KOPT-K1 (cell line): Measurements from ENCODE around the gene RBM15.
A peak's percentile ranks its signal among the peaks of the same experiment; 100 is the strongest.

Experiments used
- H3K27ac ChIP-seq: fragments of 200-600 bp; sonication (generic); 2 replicates; pipeline ENCODE4 v1.5.1; 2016; ENCODE audit warnings: antibody characterized with exemption, mild to moderate bottlenecking, low read depth, low read length; ENCODE audit not compliant: poor library complexity, severe bottlenecking
- H3K36me3 ChIP-seq: fragments of 200-600 bp; sonication (generic); 2 replicates; pipeline ENCODE4 v1.5.1; 2017; ENCODE audit warnings: antibody characterized with exemption, mild to moderate bottlenecking, low read length, moderate library complexity; ENCODE audit not compliant: insufficient read depth
- H3K9me3 ChIP-seq: fragments of 200-600 bp; sonication (generic); 2 replicates; pipeline ENCODE4 v1.5.1; 2017; ENCODE audit warnings: antibody characterized with exemption, low read length, mild to moderate bottlenecking; ENCODE audit not compliant: insufficient read depth, poor library complexity, severe bottlenecking

Gene RBM15, protein sequence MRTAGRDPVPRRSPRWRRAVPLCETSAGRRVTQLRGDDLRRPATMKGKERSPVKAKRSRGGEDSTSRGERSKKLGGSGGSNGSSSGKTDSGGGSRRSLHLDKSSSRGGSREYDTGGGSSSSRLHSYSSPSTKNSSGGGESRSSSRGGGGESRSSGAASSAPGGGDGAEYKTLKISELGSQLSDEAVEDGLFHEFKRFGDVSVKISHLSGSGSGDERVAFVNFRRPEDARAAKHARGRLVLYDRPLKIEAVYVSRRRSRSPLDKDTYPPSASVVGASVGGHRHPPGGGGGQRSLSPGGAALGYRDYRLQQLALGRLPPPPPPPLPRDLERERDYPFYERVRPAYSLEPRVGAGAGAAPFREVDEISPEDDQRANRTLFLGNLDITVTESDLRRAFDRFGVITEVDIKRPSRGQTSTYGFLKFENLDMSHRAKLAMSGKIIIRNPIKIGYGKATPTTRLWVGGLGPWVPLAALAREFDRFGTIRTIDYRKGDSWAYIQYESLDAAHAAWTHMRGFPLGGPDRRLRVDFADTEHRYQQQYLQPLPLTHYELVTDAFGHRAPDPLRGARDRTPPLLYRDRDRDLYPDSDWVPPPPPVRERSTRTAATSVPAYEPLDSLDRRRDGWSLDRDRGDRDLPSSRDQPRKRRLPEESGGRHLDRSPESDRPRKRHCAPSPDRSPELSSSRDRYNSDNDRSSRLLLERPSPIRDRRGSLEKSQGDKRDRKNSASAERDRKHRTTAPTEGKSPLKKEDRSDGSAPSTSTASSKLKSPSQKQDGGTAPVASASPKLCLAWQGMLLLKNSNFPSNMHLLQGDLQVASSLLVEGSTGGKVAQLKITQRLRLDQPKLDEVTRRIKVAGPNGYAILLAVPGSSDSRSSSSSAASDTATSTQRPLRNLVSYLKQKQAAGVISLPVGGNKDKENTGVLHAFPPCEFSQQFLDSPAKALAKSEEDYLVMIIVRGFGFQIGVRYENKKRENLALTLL

DNA sequence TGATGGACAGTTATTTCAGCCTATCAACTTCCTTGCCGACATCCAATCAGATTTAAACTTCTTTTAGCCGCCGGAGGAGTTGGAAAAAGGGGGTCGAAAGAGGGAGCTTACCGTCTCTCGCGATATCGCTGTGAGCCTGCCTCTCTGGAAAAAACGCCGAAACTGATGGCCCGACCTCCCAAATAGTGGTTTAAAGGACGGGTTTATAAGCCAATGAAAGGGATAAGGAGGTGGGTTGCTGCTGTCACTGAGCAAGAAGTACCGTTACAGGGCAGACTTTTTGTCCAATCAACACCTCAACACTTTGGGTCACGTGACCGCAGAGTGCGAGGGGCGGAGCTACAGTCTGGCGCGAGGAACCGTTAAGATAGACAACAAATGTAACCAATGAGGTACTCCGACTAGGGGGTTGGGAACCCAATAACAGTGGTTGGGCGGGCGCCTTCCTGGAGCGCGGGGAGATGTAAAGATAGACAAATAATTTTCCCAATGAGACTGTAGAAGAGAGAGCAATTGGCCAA is at the start of gene RBM15:
TSS of gene RBM15 (plus strand) at position 492 of the 521 bp plus-strand sequence. CDS start at position 521, 29 bp downstream.
- peaks cover 41% of the 10 kb centered on the region for H3K36me3 ChIP-seq
- peak within 1 kb of the TSS; percentile 96 for H3K27ac ChIP-seq
- H3K9me3 ChIP-seq: no peaks in the 10 kb centered on the region

DNA sequence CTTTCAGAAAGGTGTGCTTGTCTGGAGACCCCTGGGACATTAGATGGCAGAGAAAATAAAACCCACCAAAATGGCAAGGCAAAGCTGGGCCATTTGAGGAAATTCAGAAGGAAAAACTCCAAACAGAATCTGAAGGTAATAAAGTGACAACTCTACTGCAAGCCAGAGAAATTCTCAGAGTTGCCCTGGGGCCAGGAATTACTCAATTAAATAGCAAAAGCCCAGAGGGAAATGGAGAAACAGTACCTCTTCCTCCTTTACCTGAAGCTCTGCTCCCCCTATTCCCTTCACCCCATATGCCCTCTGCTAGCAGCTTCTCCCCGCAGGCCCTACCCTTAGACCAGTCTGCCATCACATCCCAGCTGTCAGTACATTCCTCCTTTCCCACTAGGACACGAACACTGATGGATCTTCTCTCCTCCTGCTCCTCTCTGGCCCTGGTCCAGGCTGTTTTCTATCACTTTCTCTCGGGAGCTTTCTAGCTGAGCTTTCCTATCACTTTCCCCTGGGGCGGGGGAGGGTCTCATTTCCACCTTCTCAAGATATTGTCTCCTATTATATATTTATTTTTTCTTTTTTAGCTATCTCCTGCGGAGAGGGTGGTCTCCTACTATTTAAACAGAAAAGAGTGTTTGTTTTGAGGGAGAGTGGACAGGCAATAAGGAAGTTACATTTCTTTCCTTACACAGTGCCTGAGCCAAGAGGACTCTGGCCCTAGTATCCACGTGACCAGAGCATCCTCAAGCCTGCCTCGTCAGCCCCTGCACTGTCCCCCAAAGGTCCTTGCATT is 47.7 kb upstream of the RBM15 start:
- no peaks in the 10 kb centered on the region for H3K9me3 ChIP-seq
- H3K36me3 ChIP-seq: no peaks in the 10 kb centered on the region
- H3K27ac ChIP-seq: no peak overlapping the region

DNA sequence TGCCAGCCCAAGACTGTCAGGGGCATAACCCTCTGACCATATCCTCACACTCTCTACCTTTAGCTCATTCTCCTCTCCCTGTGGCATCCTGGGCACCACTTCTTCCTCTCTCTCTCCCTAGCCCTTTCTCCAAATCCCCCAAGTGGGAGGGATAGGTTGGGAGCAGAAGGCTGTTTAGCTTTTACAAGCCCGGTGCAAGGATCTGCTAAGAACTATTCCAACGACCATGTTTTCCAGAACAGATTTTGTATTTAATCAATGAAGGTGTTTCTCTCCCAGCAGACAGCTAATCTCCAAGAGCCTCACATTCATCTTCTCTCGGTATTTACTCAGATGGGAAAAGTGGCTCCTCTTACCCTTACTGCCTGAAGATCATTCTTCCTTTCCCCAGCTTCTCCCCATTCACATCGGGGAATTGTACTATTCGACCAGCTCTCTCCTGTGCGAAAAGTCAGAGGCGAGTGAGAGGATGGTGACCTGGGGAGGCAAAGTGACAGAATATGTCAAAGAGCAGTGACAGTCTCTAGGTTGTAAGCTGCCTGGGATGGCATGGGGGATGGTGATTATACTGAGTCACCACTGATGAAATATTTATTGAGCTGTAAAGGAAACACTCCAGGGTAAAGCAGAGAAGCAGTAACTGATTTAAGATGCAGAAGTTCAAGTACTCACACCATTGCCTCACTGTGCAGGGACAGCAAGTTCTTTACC is 47.0 kb upstream of the RBM15 start:
- H3K9me3 ChIP-seq: no peaks in the 10 kb centered on the region
- no peak overlapping the region for H3K27ac ChIP-seq
- H3K36me3 ChIP-seq: no peaks in the 10 kb centered on the region

- H3K36me3 ChIP-seq: no peaks in the 10 kb centered on the region
- H3K9me3 ChIP-seq: no peaks in the 10 kb centered on the region
- H3K27ac ChIP-seq: no peak overlapping the region
These were observed 45.5 kb upstream of the RBM15 start for GRCh38 chr1:110293601-110294104.

DNA sequence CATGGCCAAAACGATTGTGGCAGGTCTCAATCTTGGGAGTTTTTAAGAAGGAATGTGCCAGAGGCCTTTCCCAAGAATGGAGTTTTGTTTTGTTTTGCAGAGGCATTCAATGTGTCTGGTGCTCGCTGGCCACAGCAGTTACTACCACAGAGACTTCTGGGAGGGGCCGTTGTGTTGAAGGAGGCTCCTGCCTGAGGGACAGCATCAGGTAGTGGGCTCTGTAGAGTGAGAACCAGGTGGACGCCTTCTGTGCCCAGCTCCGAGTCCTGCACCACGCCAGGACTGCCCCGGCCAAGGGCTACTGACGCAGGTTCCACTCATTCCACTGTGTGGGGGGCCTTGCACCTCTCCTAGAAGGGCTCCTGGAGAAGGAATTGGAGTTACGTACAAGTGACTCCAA is 44.9 kb upstream of the RBM15 start:
- Histone ChIP-seq H3K9me3 (no peaks in the 10 kb centered on the region), H3K27ac (no peak overlapping the region)

DNA sequence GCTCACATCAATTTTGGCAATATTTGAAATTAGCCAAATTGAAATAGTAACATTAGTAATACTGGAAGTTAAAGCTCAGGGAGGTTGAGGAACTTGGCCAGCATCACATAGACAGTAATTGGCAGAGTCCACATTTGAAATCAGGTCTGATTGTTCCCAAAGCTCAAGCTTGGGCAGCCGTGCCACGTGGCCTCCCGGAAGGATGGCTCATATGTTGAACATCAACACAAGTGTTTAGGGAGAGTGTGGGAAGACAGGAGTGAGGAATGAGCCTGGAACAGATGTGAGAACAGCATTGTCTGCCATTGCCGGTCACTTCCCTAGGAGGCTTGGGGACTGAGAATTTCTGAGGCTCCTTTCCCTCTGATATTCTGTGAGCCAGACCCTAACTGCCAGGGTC is 40.2 kb upstream of the RBM15 start:
- H3K9me3 ChIP-seq: no peaks in the 10 kb centered on the region
- H3K36me3 ChIP-seq: no peaks in the 10 kb centered on the region
- no peak overlapping the region for H3K27ac ChIP-seq

More for the DNA sequence above, 44.9 kb upstream of the RBM15 start:
- no peaks in the 10 kb centered on the region for H3K36me3 ChIP-seq

- Histone ChIP-seq H3K36me3 (no peaks in the 10 kb centered on the region), H3K27ac (no peak overlapping the region), H3K9me3 (no peaks in the 10 kb centered on the region)
These were observed 38.6 kb upstream of the RBM15 start for GRCh38 chr1:110300412-110301085.

DNA sequence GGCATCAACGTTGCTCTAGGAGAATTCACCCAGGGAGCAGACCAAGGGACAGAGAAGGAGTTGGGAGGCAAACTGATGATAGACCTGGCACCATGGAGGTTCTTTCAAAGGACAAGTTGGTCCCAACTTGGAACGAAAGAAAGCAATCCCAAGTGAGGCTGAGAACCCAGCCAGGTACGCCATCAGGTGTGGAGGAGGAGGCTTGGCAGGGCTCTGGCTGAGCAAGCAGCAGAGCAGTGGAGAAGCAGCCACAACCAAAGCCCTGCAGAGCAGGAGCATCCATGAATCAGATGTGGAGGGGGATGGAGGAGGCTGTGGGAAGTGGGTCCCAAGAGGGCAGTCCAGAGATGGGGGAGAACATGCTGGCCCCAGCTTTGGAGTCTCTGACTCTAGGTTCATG is 36.3 kb upstream of the RBM15 start:
- no peaks in the 10 kb centered on the region for H3K36me3 ChIP-seq

DNA sequence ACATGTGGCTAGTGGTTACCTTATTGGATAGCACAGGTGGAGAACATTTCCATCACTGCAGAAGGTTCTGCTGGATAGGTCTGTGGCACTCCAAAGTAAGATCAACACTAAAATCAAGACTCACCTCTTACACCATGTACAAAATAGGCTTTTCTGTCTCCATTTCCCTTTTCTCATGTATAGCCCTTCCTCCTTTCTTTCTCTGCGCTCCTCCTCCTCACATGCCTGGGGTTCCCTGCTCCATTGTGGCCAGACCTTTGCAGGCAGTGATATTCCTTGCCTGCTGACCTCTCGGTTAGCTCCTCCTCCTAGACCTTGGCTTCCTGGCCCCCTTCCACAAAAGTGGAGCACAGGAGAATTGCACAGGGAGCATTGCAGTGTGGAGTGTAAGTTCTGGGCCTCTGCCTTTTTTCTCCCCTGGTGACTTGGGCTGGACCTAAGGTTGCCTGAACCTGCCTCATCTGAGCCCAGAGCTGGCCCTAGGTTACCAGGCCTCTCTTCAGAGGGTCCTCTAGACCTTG is 33.2 kb upstream of the RBM15 start:
- no peaks in the 10 kb centered on the region for H3K9me3 ChIP-seq

More for the DNA sequence above, 36.3 kb upstream of the RBM15 start:
- no peaks in the 10 kb centered on the region for H3K9me3 ChIP-seq
- H3K27ac ChIP-seq: no peak overlapping the region

DNA sequence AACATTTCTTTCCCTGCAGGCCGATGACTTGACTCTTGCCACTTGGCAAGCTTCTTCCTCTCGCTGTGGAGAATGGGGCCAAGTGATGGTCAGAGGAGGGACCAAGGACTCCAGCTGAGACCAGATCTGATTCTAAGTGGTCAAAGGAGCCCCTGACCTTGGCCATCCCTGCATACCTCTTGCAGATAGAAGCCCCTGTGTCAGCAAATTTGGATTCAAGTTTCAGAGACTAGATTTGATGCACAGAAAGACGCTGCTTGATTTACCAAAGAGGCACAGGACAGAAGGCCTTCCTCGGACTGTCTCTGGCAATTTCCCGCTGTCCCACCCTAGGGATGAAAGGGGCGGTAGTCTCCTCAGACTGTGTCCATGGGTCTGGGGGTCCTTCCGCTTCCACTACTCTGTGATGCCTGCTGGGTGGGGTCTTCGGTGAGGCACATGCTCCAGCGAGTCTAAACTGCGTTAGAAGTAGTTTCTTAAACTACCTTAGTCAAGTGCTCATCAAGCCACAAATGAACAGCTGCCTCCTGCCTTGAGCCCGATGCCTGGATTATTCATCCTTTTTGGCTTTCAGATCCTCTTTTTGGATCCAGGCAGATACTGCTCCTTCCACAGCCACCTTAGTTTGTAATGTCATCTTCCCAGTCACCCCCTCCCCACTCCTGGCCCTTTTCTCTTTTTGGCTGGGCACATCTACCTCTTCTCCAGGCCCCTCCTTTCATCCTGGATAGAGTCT is 31.8 kb upstream of the RBM15 start:
- no peak overlapping the region for H3K27ac ChIP-seq
- no peaks in the 10 kb centered on the region for H3K36me3 ChIP-seq

More for the DNA sequence above, 33.2 kb upstream of the RBM15 start:
- no peaks in the 10 kb centered on the region for H3K36me3 ChIP-seq
- H3K27ac ChIP-seq: no peak overlapping the region

GRCh38 chr1:110308247-110308646 is 30.9 kb upstream of the RBM15 start:
- Histone ChIP-seq H3K9me3 (no peaks in the 10 kb centered on the region), H3K36me3 (no peaks in the 10 kb centered on the region), H3K27ac (no peak overlapping the region)

More for the DNA sequence above, 31.8 kb upstream of the RBM15 start:
- no peaks in the 10 kb centered on the region for H3K9me3 ChIP-seq

DNA sequence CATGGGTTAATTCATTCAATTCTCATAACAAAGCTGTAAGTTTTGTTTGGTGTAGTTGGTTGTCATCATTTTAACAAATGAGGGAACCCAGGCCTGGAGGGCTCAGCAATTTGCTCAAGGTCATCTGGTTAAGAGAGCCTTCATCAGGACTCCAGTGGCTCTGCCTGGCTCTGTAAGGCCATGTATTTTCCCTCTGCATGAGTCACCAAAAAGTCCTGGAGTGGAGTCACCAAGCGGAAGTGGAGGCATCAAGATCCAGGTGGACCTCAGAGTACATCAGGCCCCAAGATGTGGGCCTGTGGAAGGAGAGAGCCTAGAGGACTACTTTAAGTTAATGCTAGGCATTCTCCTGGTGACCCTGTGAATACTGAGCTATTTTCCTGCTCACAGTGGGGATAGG is 30.0 kb upstream of the RBM15 start:
- no peaks in the 10 kb centered on the region for H3K36me3 ChIP-seq
- no peaks in the 10 kb centered on the region for H3K9me3 ChIP-seq
- no peak overlapping the region for H3K27ac ChIP-seq

- Histone ChIP-seq H3K36me3 (no peaks in the 10 kb centered on the region), H3K9me3 (no peaks in the 10 kb centered on the region), H3K27ac (no peak overlapping the region)
These were observed 29.4 kb upstream of the RBM15 start for GRCh38 chr1:110309767-110310166.
